Midbrain (tissue), 1 donor: ENCODE measurements around the gene FRMD8.

Source experiments
- DNase-seq: peaks from one replicate; lab custom pipeline; 2025; lab: John Stamatoyannopoulos, UW

Gene FRMD8

DNA sequence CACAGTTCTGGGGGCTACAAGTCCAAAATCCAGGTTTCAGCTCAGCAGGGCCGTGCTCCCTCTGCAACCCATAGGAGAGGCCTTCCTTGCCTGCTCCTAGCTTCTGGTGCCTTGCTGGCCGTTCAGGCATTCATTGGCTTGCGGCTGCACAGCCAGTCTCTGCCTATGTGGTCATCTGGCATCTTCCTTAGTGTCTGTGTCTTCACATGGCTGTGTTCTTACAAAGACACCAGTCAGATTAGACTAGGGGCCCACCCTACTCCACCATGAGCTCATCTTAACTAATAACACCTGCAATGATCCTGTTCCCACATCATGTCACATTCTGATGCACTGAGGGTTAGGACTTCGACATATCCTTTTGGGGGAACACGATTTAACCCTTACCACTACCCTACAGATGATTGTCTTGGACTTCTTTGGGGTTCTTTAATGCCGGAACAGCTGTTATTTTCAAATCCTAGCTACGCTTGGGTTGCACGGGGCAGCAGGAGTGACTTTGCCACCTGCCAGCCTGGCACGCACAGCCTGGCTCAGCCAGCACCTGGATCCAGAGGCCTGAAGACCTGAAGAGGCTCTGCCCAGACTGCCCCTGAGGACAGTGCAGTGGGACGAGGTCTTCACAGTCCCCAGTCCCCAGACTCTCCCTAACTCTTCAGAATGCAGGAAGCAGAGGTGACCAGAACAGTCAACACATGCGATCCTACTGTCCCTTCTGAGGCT lies 28.5 kb downstream of the FRMD8 start:
- no peak for DNase-seq

GRCh38 chr11:65415499-65416340 lies 29.3 kb downstream of the FRMD8 start:
- DNase-seq: no peak

DNA sequence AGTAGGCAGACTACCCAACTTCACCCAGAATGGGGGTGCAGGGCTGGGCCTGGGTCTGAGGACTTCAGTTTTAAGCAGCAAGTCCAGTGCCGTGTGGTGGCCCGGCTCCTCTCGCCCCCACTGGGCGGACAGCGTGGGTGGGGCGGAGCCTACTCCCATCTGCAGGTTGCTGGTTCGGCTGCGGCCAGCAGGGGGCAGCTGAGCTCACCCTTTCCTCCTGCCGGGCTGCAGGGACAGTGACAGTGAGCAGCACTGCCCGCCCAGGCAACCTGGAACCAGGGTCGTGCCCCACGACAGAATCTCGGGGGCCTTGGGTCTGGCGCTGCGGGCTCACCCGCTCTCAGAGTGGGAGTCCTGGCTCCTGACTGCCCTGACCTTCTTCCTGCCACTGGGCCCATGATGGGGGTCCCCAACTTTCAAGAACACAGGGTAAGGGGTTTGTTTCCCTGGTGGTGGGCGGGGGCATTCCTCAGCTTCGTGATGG lies 29.9 kb downstream of the FRMD8 start:
- peak; percentile 93 for DNase-seq

- no peak for DNase-seq
Observed at GRCh38 chr11:65416841-65417701, 30.6 kb downstream of the FRMD8 start.

GRCh38 chr11:65417702-65418430 lies 31.4 kb downstream of the FRMD8 start:
- DNase-seq: no peak

DNA sequence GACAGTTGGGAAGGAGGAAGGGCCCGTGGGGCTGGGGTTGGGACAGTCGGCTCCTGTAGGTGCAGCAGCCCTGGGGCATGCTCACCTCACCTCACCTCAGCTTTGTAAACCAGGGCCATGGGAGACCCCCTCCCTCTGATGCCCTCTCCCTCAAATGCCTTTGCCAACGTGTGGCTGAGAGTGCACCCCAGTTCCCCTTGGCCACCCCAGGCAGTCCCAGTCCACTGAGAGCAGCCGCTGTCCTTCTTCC lies 31.9 kb downstream of the FRMD8 start:
- DNase-seq: no peak

- DNase-seq: peak; percentile 94
Observed at GRCh38 chr11:65418681-65419459, 32.4 kb downstream of the FRMD8 start.

- DNase-seq: no peak
Observed at GRCh38 chr11:65419460-65419771, 33.0 kb downstream of the FRMD8 start.

GRCh38 chr11:65419772-65420481 lies 33.5 kb downstream of the FRMD8 start:
- DNase-seq: peak; percentile 91

GRCh38 chr11:65420506-65420905 lies 34.1 kb downstream of the FRMD8 start:
- DNase-seq: no peak

DNA sequence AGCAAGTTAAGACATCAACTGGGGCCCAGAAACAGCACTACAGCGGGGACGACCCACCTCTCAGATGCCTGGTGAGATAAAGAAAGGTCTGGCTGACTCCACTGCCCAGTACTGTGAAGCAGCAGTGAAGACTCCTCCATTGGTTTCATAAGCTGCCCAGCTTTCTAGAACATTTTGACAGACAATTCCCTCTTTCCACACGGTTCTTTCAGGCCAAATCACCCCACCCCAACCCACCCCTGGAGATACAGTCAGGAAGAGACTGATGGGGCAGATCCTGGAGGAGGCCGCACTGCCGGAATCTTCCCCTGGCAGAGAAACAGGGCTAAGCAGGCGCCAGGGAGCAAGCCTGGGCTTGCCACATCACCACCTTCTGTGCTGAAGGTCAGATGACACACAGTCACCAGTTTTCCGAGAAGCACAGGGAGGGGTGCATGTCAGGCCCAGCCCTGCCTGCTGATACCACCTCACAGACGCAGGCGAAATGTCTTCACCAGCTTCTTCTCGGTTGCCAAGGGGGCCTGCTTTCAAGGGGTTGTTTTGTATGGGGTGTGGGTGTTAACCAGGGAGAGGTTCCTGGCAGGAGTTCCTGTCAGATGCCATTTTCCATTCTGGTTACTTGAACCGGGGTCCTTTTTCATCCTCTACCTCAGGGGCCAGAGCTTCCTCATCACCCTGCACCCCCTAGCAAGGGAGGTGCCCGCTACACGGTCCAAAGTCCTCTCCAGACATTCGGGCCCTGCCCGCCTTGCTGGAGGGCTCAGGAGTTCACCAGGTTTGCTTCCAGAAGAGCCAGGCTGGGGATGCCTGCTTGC lies 34.7 kb downstream of the FRMD8 start:
- DNase-seq: peak; percentile 88

DNA sequence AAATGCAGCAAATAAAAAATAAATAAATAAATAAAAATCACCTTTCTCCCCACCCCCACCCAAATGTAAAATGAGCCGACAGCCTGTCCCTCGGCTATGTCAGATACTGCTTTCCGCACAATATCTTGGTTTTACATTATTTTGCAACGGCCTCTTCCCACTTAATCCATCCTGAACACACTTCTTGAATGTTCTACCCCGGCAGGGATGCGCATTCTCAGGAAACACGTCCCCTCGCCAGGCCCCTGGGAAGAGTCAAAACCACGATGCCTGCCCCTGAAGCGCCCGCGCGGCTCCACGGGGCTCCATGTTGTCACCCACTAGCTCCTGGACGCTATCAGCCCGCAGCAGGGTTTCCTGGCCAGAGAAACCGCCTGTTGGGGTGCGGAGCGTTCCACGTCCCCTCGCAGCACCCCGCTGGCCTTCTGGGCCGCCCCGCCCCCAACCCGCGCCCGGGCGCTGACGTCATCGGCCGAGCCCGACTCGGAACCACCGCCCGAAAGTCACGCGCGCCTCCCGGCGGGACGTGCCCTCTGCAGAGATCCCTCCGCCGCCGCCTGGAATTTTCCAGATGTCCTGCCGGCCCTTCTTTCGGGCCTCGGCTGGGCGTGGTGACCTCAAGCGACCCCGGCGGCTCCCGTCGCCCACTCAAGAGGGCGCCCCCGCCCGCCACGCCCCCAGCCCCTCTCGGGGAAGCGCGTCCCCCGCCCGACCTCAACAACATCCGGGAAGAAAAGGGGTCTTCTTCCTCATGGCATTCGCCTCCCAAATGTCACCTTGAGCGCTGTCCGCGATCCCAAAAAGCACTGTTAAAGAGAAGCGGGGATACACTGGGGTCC lies 35.6 kb downstream of the FRMD8 start:
- DNase-seq: peak; percentile 95

DNA sequence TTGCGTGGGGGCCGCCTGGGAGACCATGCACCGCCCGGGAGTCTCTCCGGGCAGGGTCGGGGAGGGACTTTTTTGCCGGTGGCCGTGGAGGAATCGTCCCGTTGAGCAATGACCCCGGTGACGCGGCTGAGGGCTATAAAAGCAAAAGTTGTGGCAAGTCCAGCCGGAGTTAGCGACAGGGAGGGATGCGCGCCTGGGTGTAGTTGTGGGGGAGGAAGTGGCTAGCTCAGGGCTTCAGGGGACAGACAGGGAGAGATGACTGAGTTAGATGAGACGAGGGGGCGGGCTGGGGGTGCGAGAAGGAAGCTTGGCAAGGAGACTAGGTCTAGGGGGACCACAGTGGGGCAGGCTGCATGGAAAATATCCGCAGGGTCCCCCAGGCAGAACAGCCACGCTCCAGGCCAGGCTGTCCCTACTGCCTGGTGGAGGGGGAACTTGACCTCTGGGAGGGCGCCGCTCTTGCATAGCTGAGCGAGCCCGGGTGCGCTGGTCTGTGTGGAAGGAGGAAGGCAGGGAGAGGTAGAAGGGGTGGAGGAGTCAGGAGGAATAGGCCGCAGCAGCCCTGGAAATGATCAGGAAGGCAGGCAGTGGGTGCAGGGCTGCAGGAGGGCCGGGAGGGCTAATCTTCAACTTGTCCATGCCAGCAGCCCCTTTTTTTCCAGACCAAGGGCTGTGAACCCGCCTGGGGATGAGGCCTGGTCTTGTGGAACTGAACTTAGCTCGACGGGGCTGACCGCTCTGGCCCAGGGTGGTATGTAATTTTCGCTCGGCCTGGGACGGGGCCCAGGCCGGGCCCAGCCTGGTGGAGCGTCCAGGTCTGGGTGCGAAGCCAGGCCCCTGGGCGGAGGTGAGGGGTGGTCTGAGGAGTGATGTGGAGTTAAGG lies 36.4 kb downstream of the FRMD8 start, which contains the start of gene NEAT1:
Gene NEAT1, plus strand, starts transcription at position 166 of the 883 bp plus-strand sequence.
- DNase-seq: peak; percentile 95

DNA sequence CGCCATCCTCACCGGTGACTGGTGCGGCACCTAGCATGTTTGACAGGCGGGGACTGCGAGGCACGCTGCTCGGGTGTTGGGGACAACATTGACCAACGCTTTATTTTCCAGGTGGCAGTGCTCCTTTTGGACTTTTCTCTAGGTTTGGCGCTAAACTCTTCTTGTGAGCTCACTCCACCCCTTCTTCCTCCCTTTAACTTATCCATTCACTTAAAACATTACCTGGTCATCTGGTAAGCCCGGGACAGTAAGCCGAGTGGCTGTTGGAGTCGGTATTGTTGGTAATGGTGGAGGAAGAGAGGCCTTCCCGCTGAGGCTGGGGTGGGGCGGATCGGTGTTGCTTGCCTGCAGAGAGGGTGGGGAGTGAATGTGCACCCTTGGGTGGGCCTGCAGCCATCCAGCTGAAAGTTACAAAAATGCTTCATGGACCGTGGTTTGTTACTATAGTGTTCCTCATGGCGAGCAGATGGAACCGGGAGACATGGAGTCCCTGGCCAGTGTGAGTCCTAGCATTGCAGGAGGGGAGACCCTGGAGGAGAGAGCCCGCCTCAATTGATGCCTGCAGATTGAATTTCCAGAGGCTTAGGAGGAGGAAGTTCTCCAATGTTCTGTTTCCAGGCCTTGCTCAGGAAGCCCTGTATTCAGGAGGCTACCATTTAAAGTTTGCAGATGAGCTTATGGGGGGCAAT lies 37.2 kb downstream of the FRMD8 start:
- no peak for DNase-seq

- DNase-seq: no peak
Observed at GRCh38 chr11:65424205-65425104, 38.0 kb downstream of the FRMD8 start.
